Peyer's patch (tissue), 4 donors: ENCODE measurements around the gene CPSF3.

ENCODE experiments used
- POLR2A ChIP-seq, 2 donors: fragments of 450-650 bp; IDR thresholded peaks; one replicate each; pipeline ENCODE4 v1.5.1; 2017; ENCODE audit warnings: antibody characterized with exemption in 2 of 2, mild to moderate bottlenecking in 2 of 2, moderate library complexity in 2 of 2
- TF ChIP-seq, protein P1 (sequence below), 6 experiments: fragments of 450-650 bp in 4 of 6; fragments of 200-600 bp in 2 of 6; sonication (generic) in 1 of 6; IDR thresholded peaks; one replicate each; pipeline ENCODE4 v1.5.1; 2017 to 2019; ENCODE audit warnings: antibody characterized with exemption in 6 of 6, mild to moderate bottlenecking in 3 of 6, moderate library complexity in 1 of 6

- TF ChIP-seq, protein P1, sequence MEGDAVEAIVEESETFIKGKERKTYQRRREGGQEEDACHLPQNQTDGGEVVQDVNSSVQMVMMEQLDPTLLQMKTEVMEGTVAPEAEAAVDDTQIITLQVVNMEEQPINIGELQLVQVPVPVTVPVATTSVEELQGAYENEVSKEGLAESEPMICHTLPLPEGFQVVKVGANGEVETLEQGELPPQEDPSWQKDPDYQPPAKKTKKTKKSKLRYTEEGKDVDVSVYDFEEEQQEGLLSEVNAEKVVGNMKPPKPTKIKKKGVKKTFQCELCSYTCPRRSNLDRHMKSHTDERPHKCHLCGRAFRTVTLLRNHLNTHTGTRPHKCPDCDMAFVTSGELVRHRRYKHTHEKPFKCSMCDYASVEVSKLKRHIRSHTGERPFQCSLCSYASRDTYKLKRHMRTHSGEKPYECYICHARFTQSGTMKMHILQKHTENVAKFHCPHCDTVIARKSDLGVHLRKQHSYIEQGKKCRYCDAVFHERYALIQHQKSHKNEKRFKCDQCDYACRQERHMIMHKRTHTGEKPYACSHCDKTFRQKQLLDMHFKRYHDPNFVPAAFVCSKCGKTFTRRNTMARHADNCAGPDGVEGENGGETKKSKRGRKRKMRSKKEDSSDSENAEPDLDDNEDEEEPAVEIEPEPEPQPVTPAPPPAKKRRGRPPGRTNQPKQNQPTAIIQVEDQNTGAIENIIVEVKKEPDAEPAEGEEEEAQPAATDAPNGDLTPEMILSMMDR (IDR thresholded peaks at IDR 0.05) = no peak
- no peak for TF ChIP-seq POLR2A (IDR thresholded peaks at IDR 0.05)
These were observed 16.1 kb downstream of the CPSF3 start for GRCh38 chr2:9439536-9439935.
